ENCODE data around the gene CYB561D1. TPM values are rescaled to one million over a fixed set of nuclear protein-coding genes. Genes with fewer than 3 reads are reported as not detected.

The CYB561D1 gene
- total RNA-seq, 2 donors from 2014 or later: 9.5 to 16.5 TPM

DNA sequence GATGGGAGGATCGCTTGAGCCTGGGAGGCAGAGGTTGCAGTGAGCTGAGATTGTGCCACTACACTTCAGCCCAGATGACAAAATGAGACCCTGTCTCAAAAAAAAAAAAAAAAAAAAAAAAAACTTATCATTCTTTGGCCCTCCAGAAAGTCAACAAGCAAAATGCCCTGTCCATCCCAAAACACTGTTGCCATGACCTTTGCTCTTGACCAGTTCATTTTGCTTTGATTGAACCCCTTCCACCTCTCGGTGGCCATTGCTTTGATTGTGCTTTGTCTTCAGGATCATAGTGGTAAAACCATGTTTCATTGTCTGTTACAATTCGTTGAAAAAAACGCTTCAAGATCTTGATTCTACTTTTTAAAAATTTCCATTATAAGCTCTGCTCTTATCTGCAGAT is 36.1 kb upstream of the CYB561D1 start:
- Histone ChIP-seq H3K4me1 (ENCODE audit: control insufficient read depth in 1 of 2, low read depth in 2 of 2) (no peaks in the 10 kb centered on the region), H3K36me3 (no peaks in the 10 kb centered on the region), H3K4me3 (no peak overlapping the region), H3K27me3 (replicated peaks; ENCODE audit: insufficient read depth) (no peaks in the 10 kb centered on the region), H3K27ac (no peak overlapping the region), H3K9me3 (no peaks in the 10 kb centered on the region)
- DNase-seq (ENCODE audit: low spot score) (no peak), ATAC-seq (ENCODE audit: insufficient number of reproducible peaks, low FRiP score, low read depth) (no peak)
- TF ChIP-seq, protein P1, sequence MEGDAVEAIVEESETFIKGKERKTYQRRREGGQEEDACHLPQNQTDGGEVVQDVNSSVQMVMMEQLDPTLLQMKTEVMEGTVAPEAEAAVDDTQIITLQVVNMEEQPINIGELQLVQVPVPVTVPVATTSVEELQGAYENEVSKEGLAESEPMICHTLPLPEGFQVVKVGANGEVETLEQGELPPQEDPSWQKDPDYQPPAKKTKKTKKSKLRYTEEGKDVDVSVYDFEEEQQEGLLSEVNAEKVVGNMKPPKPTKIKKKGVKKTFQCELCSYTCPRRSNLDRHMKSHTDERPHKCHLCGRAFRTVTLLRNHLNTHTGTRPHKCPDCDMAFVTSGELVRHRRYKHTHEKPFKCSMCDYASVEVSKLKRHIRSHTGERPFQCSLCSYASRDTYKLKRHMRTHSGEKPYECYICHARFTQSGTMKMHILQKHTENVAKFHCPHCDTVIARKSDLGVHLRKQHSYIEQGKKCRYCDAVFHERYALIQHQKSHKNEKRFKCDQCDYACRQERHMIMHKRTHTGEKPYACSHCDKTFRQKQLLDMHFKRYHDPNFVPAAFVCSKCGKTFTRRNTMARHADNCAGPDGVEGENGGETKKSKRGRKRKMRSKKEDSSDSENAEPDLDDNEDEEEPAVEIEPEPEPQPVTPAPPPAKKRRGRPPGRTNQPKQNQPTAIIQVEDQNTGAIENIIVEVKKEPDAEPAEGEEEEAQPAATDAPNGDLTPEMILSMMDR (IDR thresholded peaks at IDR 0.05): no peak

DNA sequence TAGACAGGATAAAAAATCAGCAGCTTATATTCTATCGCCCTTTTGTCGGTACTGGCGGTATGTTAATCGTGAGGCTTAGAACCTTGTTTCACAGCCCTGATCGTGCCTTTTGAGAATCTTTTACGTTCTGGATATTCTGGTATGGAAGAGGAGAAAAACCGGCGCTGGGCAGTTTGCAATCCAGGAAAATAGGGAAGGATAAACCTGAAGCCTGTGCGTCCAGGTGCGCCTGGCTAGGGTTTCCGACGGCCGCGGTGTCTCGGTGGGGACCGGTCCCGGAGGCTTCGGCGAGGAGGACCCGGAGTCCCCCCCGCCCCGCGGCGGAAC is 27.8 kb upstream of the CYB561D1 start:
- Histone ChIP-seq H3K36me3 (no peaks in the 10 kb centered on the region), H3K4me3 (peak overlapping the region; percentile 84), H3K27me3 (replicated peaks; ENCODE audit: insufficient read depth) (no peaks in the 10 kb centered on the region), H3K9me3 (no peaks in the 10 kb centered on the region), H3K4me1 (ENCODE audit: control insufficient read depth in 1 of 2, low read depth in 2 of 2) (peaks cover 0 to 11% of the 10 kb centered on the region in 2 donors), H3K27ac (peak overlapping the region; percentile 51 to 62)
- TF ChIP-seq, protein P1 (IDR thresholded peaks at IDR 0.05): no peak
- ATAC-seq (ENCODE audit: insufficient number of reproducible peaks, low FRiP score, low read depth) (no peak), DNase-seq (ENCODE audit: low spot score) (no peak)

DNA sequence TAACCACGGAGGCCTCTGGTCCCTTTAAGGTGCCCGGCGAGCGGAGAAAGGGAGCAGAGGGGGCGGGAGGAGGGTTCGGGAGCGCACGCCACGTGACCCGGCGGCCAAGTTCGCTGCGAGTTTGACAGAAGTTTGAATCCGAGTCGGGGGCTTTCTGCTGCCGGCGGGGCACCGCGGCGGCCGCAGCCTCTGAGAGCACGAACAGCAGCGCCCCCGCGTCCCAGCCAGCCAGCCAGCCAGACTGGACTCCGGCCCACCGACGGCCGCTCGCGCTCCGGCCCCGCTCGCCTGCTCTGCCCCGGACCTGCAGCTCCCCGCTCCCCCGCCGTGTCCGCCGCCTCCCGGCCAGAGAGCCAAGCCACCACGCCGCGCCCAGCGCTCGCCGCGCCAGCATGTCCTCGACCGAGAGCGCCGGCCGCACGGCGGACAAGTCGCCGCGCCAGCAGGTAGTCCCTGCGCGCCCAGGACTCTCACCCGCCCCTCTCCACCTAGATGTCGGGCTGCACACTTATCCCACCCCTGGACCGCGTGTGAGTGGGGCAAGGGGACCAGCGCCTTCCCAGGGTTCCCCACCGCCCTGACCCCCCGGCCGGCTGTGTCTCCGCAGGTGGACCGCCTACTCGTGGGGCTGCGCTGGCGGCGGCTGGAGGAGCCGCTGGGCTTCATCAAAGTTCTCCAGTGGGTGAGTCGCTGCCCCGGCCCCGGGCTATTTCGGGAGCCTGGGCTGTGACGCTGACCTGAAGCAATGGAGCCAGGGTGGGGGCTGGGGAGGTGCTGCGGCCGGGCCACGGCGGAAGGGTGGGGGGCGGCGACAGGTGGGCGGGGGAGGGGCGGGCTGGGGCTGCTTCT is 27.2 kb upstream of the CYB561D1 start, which contains the start of gene SYPL2:
Gene SYPL2, plus strand, starts transcription at position 95 of the 849 bp plus-strand sequence. Its CDS starts 298 bp downstream, at position 393.
- TF ChIP-seq, protein P1 (IDR thresholded peaks at IDR 0.05): no peak
- peaks cover 0 to 11% of the 10 kb centered on the region in 2 donors for H3K4me1 ChIP-seq (ENCODE audit: control insufficient read depth in 1 of 2, low read depth in 2 of 2)
- H3K27ac ChIP-seq: peak within 1 kb of the TSS; percentile 51 to 62
- DNase-seq (ENCODE audit: low spot score): no peak
- no peaks in the 10 kb centered on the region for H3K27me3 ChIP-seq (replicated peaks; ENCODE audit: insufficient read depth)
- H3K9me3 ChIP-seq: no peaks in the 10 kb centered on the region
- H3K4me3 ChIP-seq: peak within 1 kb of the TSS; percentile 84
- H3K36me3 ChIP-seq: no peaks in the 10 kb centered on the region
- ATAC-seq (ENCODE audit: insufficient number of reproducible peaks, low FRiP score, low read depth): peak; percentile 33

DNA sequence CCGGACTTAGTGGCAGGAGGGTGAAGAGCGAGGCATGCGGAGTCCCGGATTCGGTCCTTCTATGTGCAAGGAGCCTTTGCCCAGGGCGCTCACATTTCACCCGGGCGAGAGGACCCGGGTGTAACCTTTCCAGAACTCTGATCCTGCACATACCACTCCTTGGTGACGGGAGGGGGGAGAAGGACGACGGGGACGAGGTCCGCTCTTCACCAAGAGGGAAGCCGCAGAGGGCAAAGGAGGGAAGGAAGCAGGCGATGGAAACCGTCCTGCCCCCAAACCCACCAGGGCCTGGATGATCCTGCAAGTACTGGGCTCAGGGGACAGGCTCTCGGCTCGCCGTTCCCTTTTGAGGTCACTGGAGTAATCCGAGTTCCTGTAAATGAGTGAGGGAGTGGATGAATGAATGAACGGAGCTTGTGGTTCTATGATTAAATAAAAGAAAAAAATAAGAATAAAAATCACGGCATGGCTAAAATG is 26.6 kb upstream of the CYB561D1 start:
- H3K27ac ChIP-seq: peak overlapping the region in 1 of 2 donors; percentile 53
- peaks cover 0 to 11% of the 10 kb centered on the region in 2 donors for H3K4me1 ChIP-seq (ENCODE audit: control insufficient read depth in 1 of 2, low read depth in 2 of 2)
- no peaks in the 10 kb centered on the region for H3K36me3 ChIP-seq
- TF ChIP-seq, protein P1 (IDR thresholded peaks at IDR 0.05): no peak
- H3K27me3 ChIP-seq (replicated peaks; ENCODE audit: insufficient read depth): no peaks in the 10 kb centered on the region
- DNase-seq (ENCODE audit: low spot score) (no peak), ATAC-seq (ENCODE audit: insufficient number of reproducible peaks, low FRiP score, low read depth) (no peak)
- peak overlapping the region; percentile 84 for H3K4me3 ChIP-seq
- no peaks in the 10 kb centered on the region for H3K9me3 ChIP-seq

DNA sequence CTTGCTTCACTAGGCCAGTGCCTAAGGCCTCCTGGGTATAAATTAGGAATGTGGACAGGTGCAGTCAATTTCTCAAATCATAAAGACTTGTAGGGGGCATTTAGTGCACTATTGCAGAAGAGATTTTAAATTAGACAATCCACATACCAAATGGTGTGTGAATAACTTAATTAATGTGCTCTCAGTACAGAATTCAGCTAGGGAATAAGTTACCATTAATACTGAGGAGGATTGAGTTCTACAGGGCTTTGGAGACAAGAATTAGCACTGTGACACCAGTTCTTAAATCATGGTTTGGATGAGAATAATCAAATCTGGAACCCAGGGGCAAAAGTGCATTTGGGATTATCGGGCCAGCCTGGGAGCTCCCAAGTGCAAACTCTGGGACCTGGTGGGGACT is 25.8 kb upstream of the CYB561D1 start:
- peak overlapping the region in 1 of 2 donors; percentile 53 for H3K27ac ChIP-seq
- ATAC-seq (ENCODE audit: insufficient number of reproducible peaks, low FRiP score, low read depth): no peak

More for the DNA sequence above, 25.8 kb upstream of the CYB561D1 start:
- H3K4me3 ChIP-seq: no peak overlapping the region
- H3K4me1 ChIP-seq (ENCODE audit: control insufficient read depth in 1 of 2, low read depth in 2 of 2): peaks cover 0 to 11% of the 10 kb centered on the region in 2 donors
- TF ChIP-seq, protein P1 (IDR thresholded peaks at IDR 0.05): no peak
- no peak for DNase-seq (ENCODE audit: low spot score)
- H3K36me3 ChIP-seq: no peaks in the 10 kb centered on the region
- H3K9me3 ChIP-seq: no peaks in the 10 kb centered on the region
- H3K27me3 ChIP-seq (replicated peaks; ENCODE audit: insufficient read depth): no peaks in the 10 kb centered on the region

Data from thoracic aorta (tissue), 2 donors.